ENCODE results near the gene INTS6. TPM values are rescaled to one million over a fixed set of nuclear protein-coding genes. Genes with fewer than 3 reads are reported as not detected.

Gene INTS6
- total RNA-seq, 2 experiments from 2014 or later, result 47.9 to 51.6 TPM

- Mint-ChIP-seq H3K9me3 (peaks cover 2% of the 10 kb centered on the region), H3K4me1 (peaks cover 35% of the 10 kb centered on the region), H3K27me3 (no peaks in the 10 kb centered on the region), H3K27ac (peak overlapping the region; percentile 95), H3K4me3 (peak overlapping the region; percentile 94), H3K36me3 (ENCODE audit: low read depth) (peaks cover 56% of the 10 kb centered on the region)
- POLR2A ChIA-PET, result no interaction called here
- peak; percentile 85 for DNase-seq
- CTCF ChIA-PET, result interaction anchor here (1.2 kb wide), 1 partner anchor 346 kb away, joined by 4 read pairs; no protein-coding TSS in a partner anchor
Observed at GRCh38 chr13:51451467-51452360, 1.1 kb downstream of the INTS6 start.

- peak overlapping the region; percentile 95 for H3K27ac Mint-ChIP-seq
- ChIA-PET CTCF (interaction anchor here (0.6 to 1.2 kb wide), 2 partner anchors 52 to 347 kb away, joined by 4 read pairs; no protein-coding TSS in a partner anchor), POLR2A (no interaction called here)
- H3K4me1 Mint-ChIP-seq, result peaks cover 38% of the 10 kb centered on the region
- no peaks in the 10 kb centered on the region for H3K27me3 Mint-ChIP-seq
- DNase-seq, result peak; percentile 10
- H3K9me3 Mint-ChIP-seq, result peaks cover 2% of the 10 kb centered on the region
- peak overlapping the region; percentile 94 for H3K4me3 Mint-ChIP-seq
- H3K36me3 Mint-ChIP-seq (ENCODE audit: low read depth), result peaks cover 58% of the 10 kb centered on the region
Observed at GRCh38 chr13:51451134-51451466, 1.7 kb downstream of the INTS6 start.

GRCh38 chr13:51449018-51449417 lies 3.8 kb downstream of the INTS6 start:
- peaks cover 21% of the 10 kb centered on the region for H3K4me1 Mint-ChIP-seq
- POLR2A ChIA-PET, result no interaction called here
- H3K27me3 Mint-ChIP-seq, result no peaks in the 10 kb centered on the region
- no peaks in the 10 kb centered on the region for H3K9me3 Mint-ChIP-seq
- H3K36me3 Mint-ChIP-seq (ENCODE audit: low read depth), result peaks cover 38% of the 10 kb centered on the region
- CTCF ChIA-PET, result no interaction called here
- H3K4me3 Mint-ChIP-seq, result no peak overlapping the region
- no peak for DNase-seq
- H3K27ac Mint-ChIP-seq, result no peak overlapping the region

GRCh38 chr13:51444922-51445321 lies 7.9 kb downstream of the INTS6 start:
- POLR2A ChIA-PET, result no interaction called here
- CTCF ChIA-PET, result interaction anchor here (0.7 to 1.3 kb wide), 3 partner anchors 322 to 352 kb away, joined by 3 to 4 read pairs (median 3); no protein-coding TSS in a partner anchor
- no peaks in the 10 kb centered on the region for H3K9me3 Mint-ChIP-seq
- no peaks in the 10 kb centered on the region for H3K27me3 Mint-ChIP-seq
- peaks cover 13% of the 10 kb centered on the region for H3K4me1 Mint-ChIP-seq
- no peak overlapping the region for H3K27ac Mint-ChIP-seq
- no peak overlapping the region for H3K4me3 Mint-ChIP-seq
- peaks cover 29% of the 10 kb centered on the region for H3K36me3 Mint-ChIP-seq (ENCODE audit: low read depth)
- no peak for DNase-seq

GRCh38 chr13:51440381-51440780 lies 12.5 kb downstream of the INTS6 start:
- CTCF ChIA-PET, result interaction anchor here (0.7 kb wide), 1 partner anchor 15 kb away, joined by 4 read pairs; no protein-coding TSS in a partner anchor
- H3K4me1 Mint-ChIP-seq, result peaks cover 9% of the 10 kb centered on the region
- no peak for DNase-seq
- no peak overlapping the region for H3K27ac Mint-ChIP-seq
- no peaks in the 10 kb centered on the region for H3K27me3 Mint-ChIP-seq
- H3K4me3 Mint-ChIP-seq, result no peak overlapping the region
- peaks cover 10% of the 10 kb centered on the region for H3K36me3 Mint-ChIP-seq (ENCODE audit: low read depth)
- H3K9me3 Mint-ChIP-seq, result no peaks in the 10 kb centered on the region
- POLR2A ChIA-PET, result interaction anchor here (1.1 kb wide), 1 partner anchor 361 kb away, joined by 3 read pairs; no protein-coding TSS in a partner anchor

- no peak overlapping the region for H3K4me3 Mint-ChIP-seq
- no peaks in the 10 kb centered on the region for H3K9me3 Mint-ChIP-seq
- POLR2A ChIA-PET, result no interaction called here
- H3K36me3 Mint-ChIP-seq (ENCODE audit: low read depth), result peaks cover 10% of the 10 kb centered on the region
- DNase-seq, result no peak
- H3K4me1 Mint-ChIP-seq, result peaks cover 9% of the 10 kb centered on the region
- CTCF ChIA-PET, result no interaction called here
- no peaks in the 10 kb centered on the region for H3K27me3 Mint-ChIP-seq
- H3K27ac Mint-ChIP-seq, result no peak overlapping the region
Observed at GRCh38 chr13:51437550-51438127, 15.2 kb downstream of the INTS6 start.

GRCh38 chr13:51435002-51435578 lies 17.7 kb downstream of the INTS6 start:
- Mint-ChIP-seq H3K27me3 (no peaks in the 10 kb centered on the region), H3K4me1 (peaks cover 16% of the 10 kb centered on the region), H3K4me3 (no peak overlapping the region), H3K27ac (no peak overlapping the region), H3K36me3 (ENCODE audit: low read depth) (peaks cover 18% of the 10 kb centered on the region), H3K9me3 (no peaks in the 10 kb centered on the region)
- DNase-seq, result no peak
- POLR2A ChIA-PET, result no interaction called here
- CTCF ChIA-PET, result interaction anchor here (0.8 to 1.3 kb wide), 5 partner anchors 18 to 364 kb away, joined by 3 to 5 read pairs (median 3); no protein-coding TSS in a partner anchor

GRCh38 chr13:51432576-51432975 lies 20.3 kb downstream of the INTS6 start:
- no peak for DNase-seq
- Mint-ChIP-seq H3K36me3 (ENCODE audit: low read depth) (peaks cover 33% of the 10 kb centered on the region), H3K9me3 (no peaks in the 10 kb centered on the region), H3K27ac (no peak overlapping the region), H3K4me3 (no peak overlapping the region), H3K4me1 (peaks cover 22% of the 10 kb centered on the region), H3K27me3 (no peaks in the 10 kb centered on the region)
- ChIA-PET CTCF (interaction anchor here (0.5 to 0.6 kb wide), 2 partner anchors 196 to 296 kb away, joined by 3 read pairs; no protein-coding TSS in a partner anchor), POLR2A (no interaction called here)

GRCh38 chr13:51426982-51427381 lies 25.9 kb downstream of the INTS6 start:
- CTCF ChIA-PET, result no interaction called here
- Mint-ChIP-seq H3K9me3 (no peaks in the 10 kb centered on the region), H3K36me3 (ENCODE audit: low read depth) (peaks cover 47% of the 10 kb centered on the region), H3K27me3 (no peaks in the 10 kb centered on the region), H3K27ac (no peak overlapping the region), H3K4me3 (no peak overlapping the region), H3K4me1 (peaks cover 32% of the 10 kb centered on the region)
- no peak for DNase-seq
- POLR2A ChIA-PET, result no interaction called here

GRCh38 chr13:51425410-51426042 lies 27.3 kb downstream of the INTS6 start:
- Mint-ChIP-seq H3K27me3 (no peaks in the 10 kb centered on the region), H3K4me3 (no peak overlapping the region), H3K9me3 (no peaks in the 10 kb centered on the region), H3K4me1 (peaks cover 38% of the 10 kb centered on the region), H3K27ac (no peak overlapping the region), H3K36me3 (ENCODE audit: low read depth) (peaks cover 49% of the 10 kb centered on the region)
- DNase-seq, result no peak
- ChIA-PET POLR2A (no interaction called here), CTCF (no interaction called here)

GRCh38 chr13:51423766-51424165 lies 29.1 kb downstream of the INTS6 start:
- H3K4me1 Mint-ChIP-seq, result peaks cover 43% of the 10 kb centered on the region
- no peak overlapping the region for H3K27ac Mint-ChIP-seq
- no peaks in the 10 kb centered on the region for H3K27me3 Mint-ChIP-seq
- ChIA-PET CTCF (interaction anchor here (0.6 to 1.5 kb wide), 2 partner anchors 16 to 21 kb away, joined by 3 read pairs; no protein-coding TSS in a partner anchor), POLR2A (no interaction called here)
- peaks cover 48% of the 10 kb centered on the region for H3K36me3 Mint-ChIP-seq (ENCODE audit: low read depth)
- peaks cover 4% of the 10 kb centered on the region for H3K9me3 Mint-ChIP-seq
- H3K4me3 Mint-ChIP-seq, result no peak overlapping the region
- DNase-seq, result no peak

- no peak overlapping the region for H3K27ac Mint-ChIP-seq
Observed at GRCh38 chr13:51422484-51422883, 30.4 kb downstream of the INTS6 start.

More at GRCh38 chr13:51422484-51422883, 30.4 kb downstream of the INTS6 start:
- CTCF ChIA-PET, result no interaction called here
- Mint-ChIP-seq H3K4me3 (no peak overlapping the region), H3K36me3 (ENCODE audit: low read depth) (peaks cover 50% of the 10 kb centered on the region), H3K4me1 (peaks cover 44% of the 10 kb centered on the region), H3K9me3 (peaks cover 4% of the 10 kb centered on the region), H3K27me3 (no peaks in the 10 kb centered on the region)
- DNase-seq, result no peak
- POLR2A ChIA-PET, result interaction anchor here (0.6 kb wide), 1 partner anchor 8 kb away, joined by 3 read pairs; no protein-coding TSS in a partner anchor

All from activated CD4-positive, alpha-beta T cell treated with anti-CD3 and anti-CD28 coated beads, Interleukin-2, amount 10 ng/mL, durations not matched to agents 7 days and 5 days (primary cell).